ENCODE results near the gene PSMB4.

PSMB4 gene

GRCh38 chr1:151367658-151368392, 31.5 kb upstream of the PSMB4 start:
- TF ChIP-seq, protein P1, sequence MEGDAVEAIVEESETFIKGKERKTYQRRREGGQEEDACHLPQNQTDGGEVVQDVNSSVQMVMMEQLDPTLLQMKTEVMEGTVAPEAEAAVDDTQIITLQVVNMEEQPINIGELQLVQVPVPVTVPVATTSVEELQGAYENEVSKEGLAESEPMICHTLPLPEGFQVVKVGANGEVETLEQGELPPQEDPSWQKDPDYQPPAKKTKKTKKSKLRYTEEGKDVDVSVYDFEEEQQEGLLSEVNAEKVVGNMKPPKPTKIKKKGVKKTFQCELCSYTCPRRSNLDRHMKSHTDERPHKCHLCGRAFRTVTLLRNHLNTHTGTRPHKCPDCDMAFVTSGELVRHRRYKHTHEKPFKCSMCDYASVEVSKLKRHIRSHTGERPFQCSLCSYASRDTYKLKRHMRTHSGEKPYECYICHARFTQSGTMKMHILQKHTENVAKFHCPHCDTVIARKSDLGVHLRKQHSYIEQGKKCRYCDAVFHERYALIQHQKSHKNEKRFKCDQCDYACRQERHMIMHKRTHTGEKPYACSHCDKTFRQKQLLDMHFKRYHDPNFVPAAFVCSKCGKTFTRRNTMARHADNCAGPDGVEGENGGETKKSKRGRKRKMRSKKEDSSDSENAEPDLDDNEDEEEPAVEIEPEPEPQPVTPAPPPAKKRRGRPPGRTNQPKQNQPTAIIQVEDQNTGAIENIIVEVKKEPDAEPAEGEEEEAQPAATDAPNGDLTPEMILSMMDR (IDR thresholded peaks at IDR 0.05) = no peak
- no peak for TF ChIP-seq ZFX (IDR thresholded peaks at IDR 0.05; ENCODE audit: borderline replicate concordance)
- H3K27ac ChIP-seq = peak overlapping the region; percentile 22; the same call in 1 of the 2 replicates

GRCh38 chr1:151368393-151369301, 30.7 kb upstream of the PSMB4 start:
- H3K27ac ChIP-seq = peak overlapping the region; percentile 22; the same call in 1 of the 2 replicates
- TF ChIP-seq ZFX (IDR thresholded peaks at IDR 0.05; ENCODE audit: borderline replicate concordance) = no peak
- TF ChIP-seq, protein P1 (IDR thresholded peaks at IDR 0.05) = no peak

GRCh38 chr1:151369302-151369610, 30.1 kb upstream of the PSMB4 start:
- no peak for TF ChIP-seq ZFX (IDR thresholded peaks at IDR 0.05; ENCODE audit: borderline replicate concordance)
- TF ChIP-seq, protein P1 (IDR thresholded peaks at IDR 0.05) = no peak
- 0 out of 2 replicates have a peak overlapping the region, but pooled peaks have one; percentile 22 for H3K27ac ChIP-seq

GRCh38 chr1:151369621-151370048, 29.7 kb upstream of the PSMB4 start:
- peak overlapping the region; percentile 91; the same call in 1 of the 2 replicates for H3K27ac ChIP-seq
- no peak for TF ChIP-seq ZFX (IDR thresholded peaks at IDR 0.05; ENCODE audit: borderline replicate concordance)
- TF ChIP-seq, protein P1 (IDR thresholded peaks at IDR 0.05) = no peak

DNA sequence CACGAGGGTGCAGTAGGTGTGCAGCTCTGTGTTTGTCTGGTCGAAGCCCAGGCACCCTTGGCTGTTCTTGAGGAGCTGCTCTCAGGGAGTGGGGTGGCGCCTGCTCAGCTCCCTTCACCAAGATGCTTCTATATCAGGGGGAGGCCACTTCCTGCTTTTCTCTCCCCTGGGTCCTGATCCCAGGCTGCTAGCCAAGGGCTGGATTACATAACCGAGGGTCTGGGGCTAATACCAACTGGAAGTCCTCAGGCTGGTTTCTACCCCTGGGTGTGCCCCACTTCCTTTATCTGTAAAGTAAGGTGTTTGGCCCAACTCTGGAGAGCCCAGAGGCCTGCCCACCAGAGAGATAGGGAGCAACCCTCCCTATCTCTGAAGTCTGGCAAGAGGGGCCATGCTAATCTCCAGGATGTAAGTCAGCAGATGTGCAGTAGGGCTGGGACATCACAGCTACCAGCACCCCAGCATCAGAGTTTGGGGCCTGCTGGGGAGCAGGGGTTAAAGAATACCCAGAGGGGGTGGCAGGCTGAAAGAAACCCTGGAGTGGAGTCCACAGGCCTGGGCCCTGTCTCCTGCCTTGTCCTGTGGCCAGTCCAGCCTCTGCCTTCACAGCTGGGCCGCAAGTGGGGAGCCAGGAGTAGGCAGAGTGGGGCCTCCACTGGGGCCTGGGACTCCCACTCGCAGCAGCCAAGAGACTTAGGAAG, 29.0 kb upstream of the PSMB4 start:
- TF ChIP-seq ZFX (IDR thresholded peaks at IDR 0.05; ENCODE audit: borderline replicate concordance) = no peak
- TF ChIP-seq, protein P1 (IDR thresholded peaks at IDR 0.05) = no peak

GRCh38 chr1:151371370-151372057, 27.9 kb upstream of the PSMB4 start:
- H3K27ac ChIP-seq = peak overlapping the region; percentile 91
- TF ChIP-seq, protein P1 (IDR thresholded peaks at IDR 0.05) = no peak
- TF ChIP-seq ZFX (IDR thresholded peaks at IDR 0.05; ENCODE audit: borderline replicate concordance) = no peak

More for the DNA sequence above, 29.0 kb upstream of the PSMB4 start:
- peak overlapping the region; percentile 91 for H3K27ac ChIP-seq
